Subcutaneous adipose tissue (tissue), 4 donors: ENCODE data around the gene COL16A1. TPM values are rescaled to one million over a fixed set of nuclear protein-coding genes. Genes with fewer than 3 reads are reported as not detected.

Source experiments
- CTCF ChIP-seq: fragments of 450-650 bp; IDR thresholded peaks from one replicate; pipeline ENCODE4 v1.5.1; 2016; ENCODE audit warnings: low read depth, mild to moderate bottlenecking, control low read depth, antibody characterized with exemption, moderate library complexity
- total RNA-seq, 4 donors: library from RNA; depleted of rRNA; stranded (reverse); fragments of >200 nt; gene quantifications; one replicate each; pipeline ENCODE4 v1.1.0, GENCODE V29; 2016

COL16A1 gene
- total RNA-seq, 4 donors from 2014 or later, result 24.0 to 79.1 (median 55.0) TPM

DNA sequence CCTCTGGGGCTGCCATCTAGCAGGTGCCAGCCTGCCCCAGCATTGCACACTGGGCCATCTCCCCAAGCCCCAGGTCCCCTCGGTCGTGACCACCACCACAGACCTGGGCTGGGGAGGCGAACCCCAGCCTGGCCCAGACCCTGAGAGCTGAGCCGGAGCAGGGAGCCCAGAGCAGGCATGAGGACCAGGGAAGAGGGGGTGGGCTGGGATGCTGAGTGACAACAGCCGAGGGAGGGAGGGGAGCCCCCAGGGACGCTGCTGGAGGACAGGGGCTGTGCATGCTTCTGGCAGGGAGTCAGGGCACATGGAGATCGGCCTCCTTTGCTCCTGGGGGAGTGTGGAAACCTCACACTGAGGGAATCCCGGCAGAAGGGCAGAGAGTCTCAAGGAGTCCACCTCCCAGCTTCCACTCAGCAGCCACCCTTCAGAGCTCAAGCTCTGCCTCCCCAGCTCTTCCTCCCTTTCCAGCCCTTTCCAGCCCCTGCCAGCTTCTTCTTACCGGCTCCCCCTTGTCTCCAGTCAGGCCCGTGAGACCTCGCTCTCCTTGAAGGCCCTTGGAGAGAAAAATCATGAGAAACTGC, 35.4 kb downstream of the COL16A1 start:
- TF ChIP-seq CTCF, result no peak

DNA sequence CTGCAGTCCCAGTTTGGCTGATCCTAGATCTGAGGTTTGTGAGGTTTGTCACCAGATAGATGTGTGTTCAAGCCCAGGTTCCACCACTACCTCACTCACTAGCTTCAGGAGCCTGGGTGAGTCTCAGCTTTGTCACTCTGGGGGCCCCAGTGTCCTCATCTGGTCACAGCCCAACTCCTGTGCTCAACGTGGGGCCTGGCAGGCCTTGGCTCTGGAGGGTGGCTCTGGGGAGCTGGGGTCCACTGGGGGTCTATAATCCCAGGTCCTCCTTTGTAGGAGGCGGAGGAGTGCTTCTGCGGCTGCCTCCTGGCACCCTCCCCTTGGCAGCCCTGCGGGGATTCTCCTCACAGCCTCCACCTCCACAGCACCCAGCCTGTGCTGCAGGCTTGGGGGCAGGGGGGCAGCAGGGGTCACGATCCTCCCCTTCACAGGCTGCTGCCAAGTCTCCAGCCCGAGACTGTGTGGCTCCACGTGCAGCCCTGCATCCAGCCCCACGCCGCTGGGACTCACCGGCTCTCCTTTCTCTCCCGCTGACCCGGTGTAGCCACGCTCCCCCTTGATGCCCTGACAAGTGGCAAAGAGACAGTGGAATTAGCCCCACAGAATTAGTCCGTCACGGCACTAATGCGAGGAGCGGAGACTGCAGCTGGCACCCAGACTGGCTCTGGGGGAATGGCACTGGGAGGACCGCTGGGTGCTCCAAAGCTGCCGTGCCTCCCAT, 36.6 kb downstream of the COL16A1 start:
- no peak for TF ChIP-seq CTCF

- no peak for TF ChIP-seq CTCF
These were observed 37.4 kb downstream of the COL16A1 start for GRCh38 chr1:31666263-31666963.

- no peak for TF ChIP-seq CTCF
These were observed 38.5 kb downstream of the COL16A1 start for GRCh38 chr1:31665234-31665878.

GRCh38 chr1:31664528-31664927, 39.3 kb downstream of the COL16A1 start:
- no peak for TF ChIP-seq CTCF

GRCh38 chr1:31663622-31664452, 40.0 kb downstream of the COL16A1 start:
- TF ChIP-seq CTCF, result no peak
